Adrenal gland (tissue), 12 donors: Measurements from ENCODE around the gene MS4A4A. TPM values are rescaled to one million over a fixed set of nuclear protein-coding genes. Genes with fewer than 3 reads are reported as not detected.

ENCODE experiments used
- DNase-seq, 7 donors: peaks; one replicate each; pipeline ENCODE4 v3.0.0-alpha.2; 2019 to 2020
- H3K27ac ChIP-seq, 5 donors: fragments of 200-600 bp; sonication (generic) in 4 of 5; 1 replicate in 3 of 5; 2 replicates in 2 of 5; pipeline versions ENCODE4 v1.5.1 to v1.8.0; 2016 to 2020; ENCODE audit warnings: mild to moderate bottlenecking in 1 of 5
- H3K27me3 ChIP-seq: fragments of 200-600 bp; 2 replicates; pipeline ENCODE4 v1.8.0; 2021
- H3K36me3 ChIP-seq, 2 donors: fragments of 200-600 bp; replicated peaks in 1 of 2; 1 replicate in 1 of 2; 2 replicates in 1 of 2; pipeline versions ENCODE4 v1.5.1 to v1.8.0; 2018 to 2022
- H3K4me1 ChIP-seq, 2 donors: fragments of 200-600 bp; replicated peaks in 1 of 2; 1 replicate in 1 of 2; 2 replicates in 1 of 2; pipeline versions ENCODE4 v1.5.1 to v1.8.0; 2018 to 2021
- H3K4me3 ChIP-seq, 4 donors: fragments of 200-600 bp; sonication (generic) in 3 of 4; one replicate each; pipeline ENCODE4 v1.5.1; 2016 to 2018
- H3K9me3 ChIP-seq, 3 donors: fragments of 200-600 bp; sonication (generic) in 1 of 3; replicated peaks in 1 of 3; 1 replicate in 2 of 3; 2 replicates in 1 of 3; pipeline versions ENCODE4 v1.5.1 to v1.8.0; 2016 to 2021
- CTCF ChIP-seq, 6 experiments: fragments of 450-650 bp in 4 of 6; fragments of 200-600 bp in 2 of 6; sonication (generic) in 1 of 6; IDR thresholded peaks; 1 replicate in 5 of 6; 2 replicates in 1 of 6; pipeline versions ENCODE4 v1.5.1 to v1.8.0; 2016 to 2021; ENCODE audit warnings: antibody characterized with exemption in 6 of 6, mild to moderate bottlenecking in 2 of 6, moderate library complexity in 1 of 6
- POLR2A ChIP-seq, 2 donors: fragments of 450-650 bp; IDR thresholded peaks; one replicate each; pipeline ENCODE4 v1.6.1; 2017; ENCODE audit warnings: antibody characterized with exemption in 2 of 2, mild to moderate bottlenecking in 2 of 2, moderate library complexity in 1 of 2
- WGBS, 4 donors: extraction: QIAGEN DNeasy Blood & Tissue Kit in 2 of 4; methylation state at CpG; one replicate each; pipeline versions ENCODE4 v1.1.5 to v1.1.7; 2013 to 2017; 5-methylcytosine and 5-hydroxymethylcytosine counted together
- intact Hi-C, 2 donors: fragments of 100-400 bp; cut with DNase I; formaldehyde crosslinking; loops; one replicate each; pipeline versions ENCODE4 v1.14.1 to v1.15.0; 2022 to 2023
- polyA plus RNA-seq, 3 donors: library from polyadenylated mRNA; stranded (reverse); fragments of 200-250 nt in 2 of 3; fragments of 350-450 nt in 1 of 3; fragmentation: Illumina TruSeq in 1 of 3; extraction: RNeasy Lipid Tissue Mini Kit (QIAGEN cat#74804) in 1 of 3; gene quantifications; one replicate each; pipeline ENCODE4 v1.2.3, GENCODE V29; 2013 to 2014
- total RNA-seq, 9 donors: library from RNA; depleted of rRNA in 4 of 9; stranded (reverse); fragments of >200 nt in 4 of 9; fragments of 120-200 nt in 1 of 9; fragmentation: NEBNext Ultra II Directional in 1 of 9; extraction: Animal tissue kit (Norgen Biotek cat#: 25700) in 1 of 9; gene quantifications; one replicate each; pipeline versions ENCODE4 v1.1.0 to v1.2.4, GENCODE V29; 2013 to 2023
- donor health status: healthy with polysubstance abuse.
- donor health status: Bipolar disorder and iron deficiency.
- donor health status: DM: yes; HTN: yes; CAD: no.
- donor health status: DM: no; HTN: no; CAD: no.
- donor health status: DM: no; HTN: no; CAD: no.
- donor health status: DM: yes; HTN: yes; CAD: no.

The MS4A4A gene
- total and polyA plus RNA-seq, 12 donors, result 4.0 to 120 (median 50.3) TPM

GRCh38 chr11:60303661-60304060 is 23.2 kb downstream of the MS4A4A start:
- Histone ChIP-seq H3K4me1 (no peaks in the 10 kb centered on the region), H3K27ac (no peak overlapping the region), H3K9me3 (no peaks in the 10 kb centered on the region), H3K36me3 (no peaks in the 10 kb centered on the region), H3K4me3 (no peak overlapping the region), H3K27me3 (no peaks in the 10 kb centered on the region)
- no peak for DNase-seq
- intact Hi-C loops, result no loop called here
- 77 to 85% (median 83%) methylated on average over 5 of the region's 5 CpGs for WGBS, 4 donors
- no peak for TF ChIP-seq POLR2A (IDR thresholded peaks at IDR 0.05)
- TF ChIP-seq CTCF (IDR thresholded peaks at IDR 0.05), result no peak

GRCh38 chr11:60305906-60306619 is 25.6 kb downstream of the MS4A4A start:
- 66 to 71% (median 70%) methylated on average over 3 of the region's 3 CpGs for WGBS, 4 donors
- TF ChIP-seq POLR2A (IDR thresholded peaks at IDR 0.05) (no peak), CTCF (IDR thresholded peaks at IDR 0.05) (no peak)
- Histone ChIP-seq H3K4me1 (no peaks in the 10 kb centered on the region), H3K27ac (no peak overlapping the region), H3K27me3 (no peaks in the 10 kb centered on the region), H3K4me3 (no peak overlapping the region), H3K36me3 (no peaks in the 10 kb centered on the region), H3K9me3 (no peaks in the 10 kb centered on the region)
- DNase-seq, result no peak
- intact Hi-C loops, result no loop called here

DNA sequence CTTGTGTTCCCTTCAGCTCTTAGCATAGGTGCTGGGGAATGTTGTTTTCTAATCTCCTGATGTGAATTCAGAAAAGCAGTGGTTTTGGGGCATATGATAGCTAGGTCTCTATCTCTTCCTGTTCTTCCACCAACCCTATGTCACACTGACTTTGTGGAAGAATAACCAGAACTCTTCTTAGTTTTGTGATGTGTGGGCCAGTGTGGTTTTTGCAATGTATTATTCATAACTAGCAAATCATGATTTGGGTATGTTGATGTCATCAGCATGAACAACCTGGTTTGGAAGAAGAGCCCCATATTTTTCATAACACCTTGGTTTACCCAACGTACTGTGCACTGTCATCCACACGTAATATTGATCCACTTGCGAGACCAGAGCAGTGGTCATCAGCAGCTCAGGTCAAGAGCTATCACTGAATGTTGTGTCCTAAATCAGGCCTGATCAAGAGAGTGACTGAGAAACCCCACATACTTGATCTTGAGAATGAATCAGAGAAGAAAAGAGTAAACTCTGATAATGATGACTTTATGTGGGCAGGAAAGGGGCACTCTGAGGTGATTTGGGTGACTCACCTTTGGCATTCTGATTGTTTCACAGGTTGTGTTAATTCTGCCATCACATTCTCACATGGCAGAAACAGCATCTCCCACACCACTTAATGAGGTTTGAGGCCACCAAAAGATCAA is 27.2 kb downstream of the MS4A4A start:
- WGBS, 4 donors, result 63 to 84% (median 78%) methylated on average over 3 of the region's 3 CpGs
- H3K9me3 ChIP-seq, result no peaks in the 10 kb centered on the region
- no peaks in the 10 kb centered on the region for H3K36me3 ChIP-seq
- no peak for DNase-seq
- H3K4me1 ChIP-seq, result no peaks in the 10 kb centered on the region
- H3K4me3 ChIP-seq, result no peak overlapping the region
- intact Hi-C loops, result no loop called here
- no peaks in the 10 kb centered on the region for H3K27me3 ChIP-seq
- no peak overlapping the region for H3K27ac ChIP-seq
- no peak for TF ChIP-seq POLR2A (IDR thresholded peaks at IDR 0.05)
- TF ChIP-seq CTCF (IDR thresholded peaks at IDR 0.05), result no peak

GRCh38 chr11:60310407-60310998 is 30.0 kb downstream of the MS4A4A start:
- H3K9me3 ChIP-seq, result no peaks in the 10 kb centered on the region
- no peaks in the 10 kb centered on the region for H3K36me3 ChIP-seq
- peak overlapping the region in 2 of 5 donors; percentile 39 to 55 for H3K27ac ChIP-seq
- H3K4me3 ChIP-seq, result no peak overlapping the region
- peak; percentile 18 to 58 (median 31) for DNase-seq
- no peaks in the 10 kb centered on the region for H3K27me3 ChIP-seq
- 41 to 47% (median 44%) methylated on average over 5 of the region's 5 CpGs for WGBS, 4 donors
- no peaks in the 10 kb centered on the region for H3K4me1 ChIP-seq
- intact Hi-C loops, result no loop called here
- TF ChIP-seq POLR2A (IDR thresholded peaks at IDR 0.05) (no peak), CTCF (IDR thresholded peaks at IDR 0.05) (no peak)
